Endometrial microvascular endothelial cells (primary cell): ENCODE data around the gene GRAMD2B. TPM values are rescaled to one million over a fixed set of nuclear protein-coding genes. Genes with fewer than 3 reads are reported as not detected.
"Not testable (repeated sequence)": the region's sequence is repeated elsewhere in the genome, so short reads cannot be mapped to it uniquely, and the experiment has no call there.

Source experiments
- in situ Hi-C: cut with HindIII; loops from 2 replicates; pipeline ENCODE4 v1.10.0; 2017; ENCODE audit warnings: low sequenced_read_pairs, low pct_unique_long_range_greater_than_20kb; ENCODE audit errors: inconsistent ontology term
- total RNA-seq: library from RNA; depleted of rRNA; stranded (reverse); fragments of >200 nt; gene quantifications from one replicate; pipeline ENCODE4 v1.2.3, GENCODE V29; 2015; ENCODE audit errors: inconsistent ontology term

The GRAMD2B gene
- total RNA-seq, 1 donor from 2014 or later = 0.56 TPM

DNA sequence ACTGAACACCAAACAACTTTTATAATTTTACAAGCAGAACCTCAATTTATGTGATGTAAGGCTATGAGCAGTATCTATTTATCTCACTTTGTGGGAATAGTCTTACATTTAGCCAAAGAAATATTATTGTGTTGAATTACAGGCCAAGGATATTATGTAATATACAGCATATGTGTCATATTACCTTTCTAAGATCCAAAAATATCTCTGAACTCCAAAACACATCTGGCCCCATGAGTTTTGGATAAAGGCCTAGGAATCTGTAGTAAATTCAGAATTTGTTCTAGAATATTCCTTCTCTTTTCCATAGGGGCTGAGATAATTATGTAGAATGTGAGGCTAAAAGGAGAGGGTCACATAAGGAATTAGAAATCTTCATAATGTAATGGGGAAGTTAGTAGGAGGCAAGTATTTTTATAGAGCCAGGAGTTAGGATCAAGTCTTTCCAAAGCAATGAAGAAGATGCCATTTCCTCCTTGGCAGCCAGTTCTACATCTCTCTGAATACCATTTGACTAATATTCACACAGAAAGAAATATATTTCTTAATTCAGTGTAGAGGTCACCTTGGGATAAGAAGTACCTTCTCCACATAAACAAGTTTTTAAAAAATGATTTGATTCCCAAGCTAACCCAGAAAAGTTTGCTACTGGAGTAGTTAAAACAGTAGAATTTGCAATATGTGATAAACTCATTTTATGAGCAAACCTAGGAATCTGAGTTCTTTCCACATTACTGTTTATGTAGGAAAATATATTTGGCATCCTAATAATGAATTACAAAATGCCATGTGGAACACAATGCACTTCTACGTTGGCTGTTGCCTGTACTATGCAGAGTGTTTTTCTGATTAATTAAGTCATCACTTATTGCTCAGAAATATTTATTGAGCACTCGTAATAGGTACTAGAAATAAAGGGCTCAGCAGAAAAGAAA lies 20.3 kb upstream of the GRAMD2B start:
- in situ Hi-C loops = no loop called here

- in situ Hi-C loops = no loop called here
Observed at GRCh38 chr5:126403876-126404275, 19.3 kb upstream of the GRAMD2B start.

DNA sequence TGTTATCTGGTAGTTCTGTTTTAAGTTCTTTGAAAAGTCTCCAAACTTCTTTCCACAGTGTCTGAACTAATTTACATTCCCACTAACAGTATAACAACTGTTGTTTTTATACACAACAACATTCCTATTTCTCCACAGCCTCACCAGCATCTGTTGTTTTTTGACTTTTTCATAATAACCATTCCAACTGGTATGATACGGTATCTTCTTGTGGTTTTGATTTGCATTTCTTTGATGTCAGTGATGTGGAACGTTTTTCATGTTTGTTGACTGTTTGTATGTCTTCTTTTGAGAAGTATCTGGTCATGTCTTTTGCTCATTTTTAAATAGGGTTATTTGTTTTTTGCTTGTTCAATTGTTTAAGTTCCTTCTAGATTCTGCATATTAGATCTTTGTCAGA lies 12.6 kb upstream of the GRAMD2B start:
- in situ Hi-C loops = no loop called here

DNA sequence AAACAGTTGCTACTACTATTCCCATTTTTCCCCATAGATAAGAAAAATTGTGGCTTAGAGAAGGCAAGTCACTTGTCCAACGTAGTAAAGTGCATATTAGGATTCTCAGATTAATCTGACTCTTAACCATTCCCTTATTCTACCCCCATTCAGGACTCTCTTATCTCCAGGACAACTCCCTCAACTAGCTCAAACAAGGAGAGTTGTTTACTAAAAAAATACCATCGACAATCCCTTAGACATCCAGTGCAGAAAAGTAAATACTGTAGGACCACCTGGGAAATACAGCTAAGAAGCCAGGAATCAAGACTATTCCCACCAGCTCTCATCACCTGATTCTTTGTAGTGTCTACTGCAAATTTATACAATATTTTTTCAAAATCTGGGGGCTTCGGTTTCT lies 9.4 kb upstream of the GRAMD2B start:
- in situ Hi-C loops = no loop called here

DNA sequence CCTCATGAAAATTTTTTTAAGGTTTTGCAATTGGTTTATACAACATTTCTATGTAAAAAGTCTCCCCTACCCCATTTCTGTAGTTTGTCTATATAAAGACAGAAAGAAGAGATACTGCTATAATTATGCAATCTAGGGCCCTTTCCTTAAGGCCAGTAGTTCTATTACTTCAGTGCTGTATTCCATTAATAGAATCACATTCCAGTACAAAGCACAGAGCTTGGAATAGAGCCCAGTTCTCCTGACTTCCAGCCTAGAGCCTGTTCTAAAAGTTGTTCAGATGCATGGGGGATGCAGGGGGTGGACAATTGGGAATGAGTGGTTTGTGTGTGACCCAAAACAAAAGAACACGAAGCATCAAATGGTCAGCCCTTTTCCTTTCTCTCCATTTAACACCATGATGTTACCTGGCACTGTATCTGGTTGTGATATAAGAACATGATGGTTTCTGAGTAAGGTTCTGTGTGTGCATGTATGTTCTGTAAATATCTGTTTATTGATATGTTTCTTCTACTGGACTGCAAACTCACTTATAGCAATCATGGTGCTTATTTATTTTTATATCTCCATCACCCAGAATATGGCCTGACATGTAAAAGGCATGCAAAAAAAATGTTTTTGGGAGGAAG lies 8.2 kb upstream of the GRAMD2B start:
- in situ Hi-C loops = no loop called here

GRCh38 chr5:126415789-126416188 lies 7.4 kb upstream of the GRAMD2B start:
- in situ Hi-C loops = no loop called here

DNA sequence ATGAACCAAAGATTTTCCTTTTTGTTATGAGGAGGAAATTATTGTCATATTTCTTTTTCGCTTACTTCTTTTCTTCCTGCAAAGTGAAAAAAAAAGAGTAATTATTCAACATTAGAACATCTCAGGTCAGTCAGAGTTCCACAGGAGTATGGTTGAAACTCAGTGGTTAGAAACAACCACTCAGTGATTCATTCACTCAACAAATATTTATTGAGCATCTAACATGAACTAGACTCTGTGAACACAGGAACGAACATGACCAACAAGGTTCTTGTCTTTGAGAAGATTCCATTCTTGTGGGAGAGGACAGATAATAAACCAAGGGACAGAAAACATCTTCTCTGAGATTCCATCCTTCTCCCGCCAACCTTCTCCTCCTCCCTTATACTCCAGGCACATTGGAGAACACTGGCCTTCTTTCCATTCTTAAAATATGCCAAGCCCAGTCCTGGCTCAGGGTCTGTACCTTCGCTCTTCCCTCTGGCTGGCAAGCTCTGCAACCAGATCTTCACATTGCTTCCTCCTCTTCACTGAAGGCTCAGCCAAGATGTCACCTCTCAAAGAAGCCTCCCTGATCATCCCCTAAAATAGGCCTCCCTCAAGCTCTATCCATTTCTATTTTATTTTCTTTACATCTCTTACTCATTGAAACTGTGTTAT lies 6.8 kb upstream of the GRAMD2B start:
- in situ Hi-C loops = no loop called here

GRCh38 chr5:126417178-126417577 lies 6.0 kb upstream of the GRAMD2B start:
- in situ Hi-C loops = no loop called here

DNA sequence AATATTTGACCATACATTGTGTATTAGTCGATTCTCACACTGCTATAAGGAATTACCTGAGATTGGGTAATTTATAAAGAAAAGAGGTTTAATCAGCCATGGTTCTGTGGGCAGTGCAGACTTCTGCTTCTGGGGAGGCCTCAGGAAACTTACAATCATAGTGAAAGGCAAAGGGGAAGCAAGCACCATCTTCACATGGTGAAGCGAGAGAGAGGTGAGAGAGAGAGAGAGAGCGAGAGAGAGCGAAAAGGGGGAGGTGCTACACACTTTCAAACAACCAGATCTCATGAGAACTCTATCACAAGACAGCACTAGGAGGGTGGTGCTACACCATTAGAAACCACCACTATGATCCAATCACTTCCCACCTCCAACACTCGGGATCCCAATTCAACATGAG lies 4.1 kb upstream of the GRAMD2B start:
- in situ Hi-C loops = no loop called here

GRCh38 chr5:126428421-126428820 lies 5.2 kb downstream of the GRAMD2B start:
- in situ Hi-C loops = no loop called here

GRCh38 chr5:126430631-126431030 lies 7.4 kb downstream of the GRAMD2B start:
- in situ Hi-C loops = no loop called here

- in situ Hi-C loops = no loop called here
Observed at GRCh38 chr5:126433701-126434100, 10.5 kb downstream of the GRAMD2B start.

DNA sequence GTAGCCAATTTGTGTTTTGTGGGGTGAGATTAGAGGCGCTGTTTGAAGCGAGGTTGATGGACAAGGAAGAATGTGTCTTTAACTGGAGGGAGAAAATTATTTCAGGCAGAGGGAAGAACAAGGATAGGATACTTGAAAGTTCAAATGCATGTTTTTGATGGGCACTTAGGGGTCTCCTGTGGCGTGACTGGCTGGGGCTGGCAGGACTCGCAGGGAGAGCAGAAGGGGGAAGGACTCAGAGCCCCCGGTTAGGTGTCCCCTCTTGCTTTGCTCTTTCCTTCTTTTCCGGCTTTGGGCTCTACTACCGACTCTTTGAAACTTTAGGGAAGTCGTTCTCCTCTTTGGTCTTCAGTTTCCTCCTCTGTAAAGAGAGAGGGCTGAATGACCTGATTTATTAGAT lies 12.1 kb downstream of the GRAMD2B start:
- in situ Hi-C loops = no loop called here

- in situ Hi-C loops = no loop called here
Observed at GRCh38 chr5:126435714-126436113, 12.5 kb downstream of the GRAMD2B start.

DNA sequence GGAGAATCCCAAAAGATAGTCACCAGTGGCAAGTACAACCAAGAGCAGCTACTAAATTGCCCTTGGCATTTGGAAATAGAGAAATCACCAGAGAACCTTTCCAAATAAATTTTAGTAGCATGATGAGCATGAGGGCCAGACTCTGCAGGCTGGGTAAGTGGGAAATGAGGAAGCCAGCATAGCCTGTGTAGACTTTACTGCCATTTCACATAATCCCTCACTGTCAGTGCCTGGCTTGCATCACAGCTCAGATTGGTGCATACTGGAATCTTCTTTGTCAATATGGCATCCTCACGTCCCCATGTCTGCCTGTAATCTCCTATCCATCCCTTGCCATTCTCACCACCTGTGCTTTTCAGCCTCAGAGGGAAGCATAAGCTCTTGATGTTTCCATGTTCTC lies 14.5 kb downstream of the GRAMD2B start:
- in situ Hi-C loops = no loop called here

DNA sequence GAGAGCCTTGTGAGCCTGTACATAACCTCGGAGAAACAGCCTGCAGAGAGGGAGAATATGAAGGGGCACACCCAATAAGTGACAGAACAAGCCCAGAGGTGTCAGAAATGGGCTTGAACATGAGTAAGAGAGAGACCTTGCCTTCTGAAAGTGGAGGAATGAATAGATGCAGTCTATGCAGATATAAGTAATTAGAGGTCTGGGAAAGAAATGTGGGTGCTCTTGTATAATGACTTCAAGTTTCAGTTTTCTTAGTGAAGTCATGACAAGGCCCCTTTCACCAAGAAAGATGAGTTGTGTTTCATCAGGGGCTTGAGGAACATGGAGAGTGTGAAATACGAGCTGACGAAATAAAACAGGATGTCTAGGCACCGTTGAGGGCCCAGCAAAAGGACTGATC lies 15.1 kb downstream of the GRAMD2B start:
- in situ Hi-C loops = no loop called here

GRCh38 chr5:126438868-126439267 lies 15.7 kb downstream of the GRAMD2B start:
- in situ Hi-C loops = no loop called here

- in situ Hi-C loops = not testable (repeated sequence)
Observed at GRCh38 chr5:126439724-126440123, 16.5 kb downstream of the GRAMD2B start.

- in situ Hi-C loops = no loop called here
Observed at GRCh38 chr5:126441230-126441629, 18.0 kb downstream of the GRAMD2B start.

DNA sequence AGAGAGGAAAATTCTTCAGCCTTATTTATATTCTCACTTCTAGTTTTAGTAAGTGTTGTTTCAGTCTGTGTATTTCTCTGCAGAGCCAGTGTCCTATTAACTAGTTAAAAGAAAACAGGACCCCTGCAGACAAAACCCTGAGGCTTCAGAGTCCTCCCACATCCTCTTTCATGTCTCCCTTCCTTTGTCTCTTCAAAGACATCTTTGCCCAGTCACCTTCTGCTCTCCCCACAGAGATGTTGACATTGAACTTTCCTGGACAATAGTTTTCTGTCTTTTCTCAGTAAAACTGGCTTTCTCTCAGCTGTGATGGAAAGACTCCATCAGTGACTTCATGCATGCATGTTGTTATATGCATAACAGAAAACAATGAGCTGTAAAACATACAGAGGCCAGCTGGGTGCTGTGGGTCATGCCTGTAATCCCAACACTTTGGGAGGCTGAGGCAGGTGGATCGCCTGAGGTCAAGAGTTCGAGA lies 20.2 kb downstream of the GRAMD2B start:
- in situ Hi-C loops = no loop called here
